WTC11 (cell line): ENCODE measurements around the gene DNAJC9.

ENCODE experiments used
- ATF3 ChIP-seq: sonication (generic); formaldehyde crosslinking; conservative IDR thresholded peaks from 2 replicates; pipeline ENCODE4 v1.8.1; 2022; ENCODE audit warnings: mild to moderate bottlenecking, missing genetic modification reagents
- CREB1 ChIP-seq: sonication (generic); formaldehyde crosslinking; IDR thresholded peaks from 2 replicates; pipeline ENCODE4 v1.8.0; 2023; ENCODE audit warnings: mild to moderate bottlenecking, missing genetic modification reagents
- TF ChIP-seq, protein P1 (sequence below): fragments of 200-600 bp; IDR thresholded peaks from 2 replicates; pipeline ENCODE4 v1.8.0; 2022; ENCODE audit warnings: antibody characterized with exemption
- TF ChIP-seq, protein P2 (sequence below): sonication (generic); formaldehyde crosslinking; IDR thresholded peaks from 2 replicates; pipeline ENCODE4 v1.8.1; 2023; ENCODE audit warnings: mild to moderate bottlenecking, missing genetic modification reagents

- TF ChIP-seq, protein P1, sequence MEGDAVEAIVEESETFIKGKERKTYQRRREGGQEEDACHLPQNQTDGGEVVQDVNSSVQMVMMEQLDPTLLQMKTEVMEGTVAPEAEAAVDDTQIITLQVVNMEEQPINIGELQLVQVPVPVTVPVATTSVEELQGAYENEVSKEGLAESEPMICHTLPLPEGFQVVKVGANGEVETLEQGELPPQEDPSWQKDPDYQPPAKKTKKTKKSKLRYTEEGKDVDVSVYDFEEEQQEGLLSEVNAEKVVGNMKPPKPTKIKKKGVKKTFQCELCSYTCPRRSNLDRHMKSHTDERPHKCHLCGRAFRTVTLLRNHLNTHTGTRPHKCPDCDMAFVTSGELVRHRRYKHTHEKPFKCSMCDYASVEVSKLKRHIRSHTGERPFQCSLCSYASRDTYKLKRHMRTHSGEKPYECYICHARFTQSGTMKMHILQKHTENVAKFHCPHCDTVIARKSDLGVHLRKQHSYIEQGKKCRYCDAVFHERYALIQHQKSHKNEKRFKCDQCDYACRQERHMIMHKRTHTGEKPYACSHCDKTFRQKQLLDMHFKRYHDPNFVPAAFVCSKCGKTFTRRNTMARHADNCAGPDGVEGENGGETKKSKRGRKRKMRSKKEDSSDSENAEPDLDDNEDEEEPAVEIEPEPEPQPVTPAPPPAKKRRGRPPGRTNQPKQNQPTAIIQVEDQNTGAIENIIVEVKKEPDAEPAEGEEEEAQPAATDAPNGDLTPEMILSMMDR, result no peak
- TF ChIP-seq CREB1 (CRISPR knock-in tag), result no peak
- TF ChIP-seq, protein P2, sequence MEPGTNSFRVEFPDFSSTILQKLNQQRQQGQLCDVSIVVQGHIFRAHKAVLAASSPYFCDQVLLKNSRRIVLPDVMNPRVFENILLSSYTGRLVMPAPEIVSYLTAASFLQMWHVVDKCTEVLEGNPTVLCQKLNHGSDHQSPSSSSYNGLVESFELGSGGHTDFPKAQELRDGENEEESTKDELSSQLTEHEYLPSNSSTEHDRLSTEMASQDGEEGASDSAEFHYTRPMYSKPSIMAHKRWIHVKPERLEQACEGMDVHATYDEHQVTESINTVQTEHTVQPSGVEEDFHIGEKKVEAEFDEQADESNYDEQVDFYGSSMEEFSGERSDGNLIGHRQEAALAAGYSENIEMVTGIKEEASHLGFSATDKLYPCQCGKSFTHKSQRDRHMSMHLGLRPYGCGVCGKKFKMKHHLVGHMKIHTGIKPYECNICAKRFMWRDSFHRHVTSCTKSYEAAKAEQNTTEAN (CRISPR knock-in tag), result no peak
- TF ChIP-seq ATF3 (CRISPR knock-in tag), result no peak
Observed at GRCh38 chr10:73226663-73227062, 20.4 kb downstream of the DNAJC9 start.
